Measurements from ENCODE around the gene SLC17A3.

Gene SLC17A3

GRCh38 chr6:25821341-25821740 is 52.7 kb downstream of the SLC17A3 start:
- no peak for TF ChIP-seq CTCF (IDR thresholded peaks at IDR 0.05; ENCODE audit: extremely low read depth, missing control alignments)
- DNase-seq (ENCODE audit: low spot score): no peak

- DNase-seq (ENCODE audit: low spot score): no peak
- no peak for TF ChIP-seq CTCF (IDR thresholded peaks at IDR 0.05; ENCODE audit: extremely low read depth, missing control alignments)
Measured at GRCh38 chr6:25816252-25816651, 57.8 kb downstream of the SLC17A3 start.

GRCh38 chr6:25815194-25815593 is 58.8 kb downstream of the SLC17A3 start:
- no peak for DNase-seq (ENCODE audit: low spot score)
- TF ChIP-seq CTCF (IDR thresholded peaks at IDR 0.05; ENCODE audit: extremely low read depth, missing control alignments): no peak

- TF ChIP-seq CTCF (IDR thresholded peaks at IDR 0.05; ENCODE audit: extremely low read depth, missing control alignments): no peak
- DNase-seq (ENCODE audit: low spot score): no peak
Measured at GRCh38 chr6:25804804-25805203, 69.2 kb downstream of the SLC17A3 start.

GRCh38 chr6:25801436-25801835 is 72.6 kb downstream of the SLC17A3 start:
- TF ChIP-seq CTCF (IDR thresholded peaks at IDR 0.05; ENCODE audit: extremely low read depth, missing control alignments): no peak
- DNase-seq (ENCODE audit: low spot score): no peak

Data from GM20000 (cell line).